K562 (cell line): ENCODE measurements around the gene TGFBR1. TPM values are rescaled to one million over a fixed set of nuclear protein-coding genes. Genes with fewer than 3 reads are reported as not detected.
A peak's percentile ranks its signal among the peaks of the same experiment; 100 is the strongest.

Experiments used
- CAMTA2 ChIP-seq: fragments of 250-450 bp; sonication (Bioruptor Pico); conservative IDR thresholded peaks from 2 replicates; pipeline ENCODE4 v1.5.1; 2022
- CHCHD3 ChIP-seq: fragments of 250-450 bp; sonication (Bioruptor Pico); IDR thresholded peaks from 2 replicates; pipeline ENCODE4 v2.1.2; 2022; ENCODE audit warnings: mild to moderate bottlenecking
- EGR1 ChIP-seq: fragments of 450-650 bp; conservative IDR thresholded peaks from 2 replicates; pipeline ENCODE4 v1.6.1; 2017; ENCODE audit warnings: mild to moderate bottlenecking
- ETS1 ChIP-seq: conservative IDR thresholded peaks from 2 replicates; pipeline ENCODE4 v1.6.1; 2011; ENCODE audit warnings: low read depth, mild to moderate bottlenecking, low read length; ENCODE audit not compliant: control insufficient read depth
- FOXP1 ChIP-seq: sonication (generic); formaldehyde crosslinking; IDR thresholded peaks from 2 replicates; pipeline ENCODE4 v1.8.0; 2022; ENCODE audit warnings: mild to moderate bottlenecking, missing genetic modification reagents
- HDAC2 ChIP-seq: fragments of 450-650 bp; IDR thresholded peaks from 2 replicates; pipeline ENCODE4 v1.6.1; 2016; ENCODE audit warnings: mild to moderate bottlenecking
- HNRNPLL ChIP-seq: fragments of 200-400 bp; formaldehyde crosslinking; IDR thresholded peaks from 2 replicates; pipeline ENCODE4 v1.6.1; 2017; ENCODE audit warnings: low read length, low read depth, mild to moderate bottlenecking; ENCODE audit not compliant: poor library complexity, severe bottlenecking
- ILK ChIP-seq: fragments of 450-650 bp; IDR thresholded peaks from 2 replicates; pipeline ENCODE4 v1.6.1; 2016; ENCODE audit warnings: missing genetic modification characterization, low read depth, mild to moderate bottlenecking, missing compliant biosample characterization, moderate library complexity, borderline replicate concordance
- MEIS2 ChIP-seq: fragments of 450-650 bp; IDR thresholded peaks from 2 replicates; pipeline ENCODE4 v1.6.1; 2014; ENCODE audit warnings: mild to moderate bottlenecking; ENCODE audit not compliant: partially characterized antibody
- NBN ChIP-seq: fragments of 450-650 bp; IDR thresholded peaks from 2 replicates; pipeline ENCODE4 v1.6.1; 2016; ENCODE audit warnings: low read depth, mild to moderate bottlenecking
- NFE2 ChIP-seq: IDR thresholded peaks from 2 replicates; pipeline ENCODE4 v1.6.1; 2014; ENCODE audit warnings: antibody characterized with exemption, low read depth
- NFYB ChIP-seq: IDR thresholded peaks from 2 replicates; pipeline ENCODE4 v1.6.1; 2011; ENCODE audit warnings: mild to moderate bottlenecking, moderate library complexity; ENCODE audit not compliant: insufficient read length; ENCODE audit errors: extremely low read depth
- POLR2A ChIP-seq: fragments of 450-650 bp; conservative IDR thresholded peaks from 2 replicates; pipeline ENCODE4 v1.6.1; 2016
- POLR3A ChIP-seq: IDR thresholded peaks from 2 replicates; pipeline ENCODE4 v1.6.1; 2011; ENCODE audit warnings: borderline replicate concordance, mild to moderate bottlenecking, moderate library complexity; ENCODE audit not compliant: insufficient read length, insufficient read depth; ENCODE audit errors: extremely low read depth
- SMARCA4 ChIP-seq: fragments of 450-650 bp; IDR thresholded peaks from 2 replicates; pipeline ENCODE4 v1.6.1; 2016
- SMARCB1 ChIP-seq: IDR thresholded peaks from 2 replicates; pipeline ENCODE4 v1.6.1; 2011; ENCODE audit warnings: improper control_type of control experiment, low read depth; ENCODE audit not compliant: insufficient read length
- STAT5A ChIP-seq: IDR thresholded peaks from 2 replicates; pipeline ENCODE4 v1.6.1; 2012; ENCODE audit warnings: low read length, inconsistent platforms, borderline replicate concordance
- TAF9B ChIP-seq: fragments of 450-650 bp; IDR thresholded peaks from 2 replicates; pipeline ENCODE4 v1.6.1; 2018; ENCODE audit warnings: mild to moderate bottlenecking; ENCODE audit not compliant: partially characterized antibody
- ZBTB1 ChIP-seq: sonication (generic); formaldehyde crosslinking; IDR thresholded peaks from 2 replicates; pipeline ENCODE4 v1.8.1; 2023; ENCODE audit warnings: missing genetic modification reagents, low read depth, mild to moderate bottlenecking, borderline replicate concordance
- ZNF24 ChIP-seq: fragments of 450-650 bp; IDR thresholded peaks from 2 replicates; pipeline ENCODE4 v1.6.1; 2016
- ZNF253 ChIP-seq: fragments of 250-450 bp; sonication (Bioruptor Pico); conservative IDR thresholded peaks from 2 replicates; pipeline ENCODE4 v1.6.1; 2021; ENCODE audit warnings: mild to moderate bottlenecking
- polyA plus RNA-seq, 8 experiments: library from polyadenylated mRNA; depleted of rRNA in 4 of 8; stranded (reverse) in 5 of 8; unstranded in 3 of 8; fragments of >200 nt; fragmentation: Nextera tagmentation in 2 of 8; fragmentation: Illumina TruSeq in 1 of 8; extraction: Ambion mirVana in 2 of 8; extraction: Trizol in 1 of 8; gene quantifications; 2 replicates each; pipeline versions ENCODE4 v1.2.1 to v1.2.3, GENCODE V29; 2011 to 2014; ENCODE audit warnings: inconsistent platforms in 1 of 8, missing spikeins in 1 of 8
- total RNA-seq, 7 experiments: library from RNA; depleted of rRNA in 6 of 7; stranded (reverse); fragments of >200 nt in 6 of 7; fragmentation: Illumina TruSeq in 2 of 7; extraction: Trizol in 2 of 7; gene quantifications; 2 replicates each; pipeline versions ENCODE4 v1.2.1 to v1.2.3, GENCODE V29; 2011 to 2021; ENCODE audit warnings: low replicate concordance in 1 of 7
- TF ChIP-seq, protein P1 (sequence below), 2 experiments: IDR thresholded peaks; 2 replicates each; pipeline ENCODE4 v1.6.1; 2012; ENCODE audit warnings: improper control_type of control experiment in 2 of 2, low read depth in 2 of 2, low read length in 2 of 2, borderline replicate concordance in 1 of 2
- TF ChIP-seq, protein P2 (sequence below): fragments of 250-450 bp; sonication (Bioruptor Pico); IDR thresholded peaks from 2 replicates; pipeline ENCODE4 v1.4.0; 2020
- TF ChIP-seq, protein P3 (sequence below): fragments of 250-450 bp; sonication (Bioruptor Pico); IDR thresholded peaks from 2 replicates; pipeline ENCODE4 v1.8.0; 2022; ENCODE audit warnings: moderate library complexity, mild to moderate bottlenecking, inconsistent platforms

The TGFBR1 gene
- total and polyA plus RNA-seq, 9 of the 15 experiments (the other 6 are each of a cell fraction or from before 2014, with no cell fraction given), result 15.5 to 62.4 (median 42.7) TPM

- TF ChIP-seq, protein P1, sequence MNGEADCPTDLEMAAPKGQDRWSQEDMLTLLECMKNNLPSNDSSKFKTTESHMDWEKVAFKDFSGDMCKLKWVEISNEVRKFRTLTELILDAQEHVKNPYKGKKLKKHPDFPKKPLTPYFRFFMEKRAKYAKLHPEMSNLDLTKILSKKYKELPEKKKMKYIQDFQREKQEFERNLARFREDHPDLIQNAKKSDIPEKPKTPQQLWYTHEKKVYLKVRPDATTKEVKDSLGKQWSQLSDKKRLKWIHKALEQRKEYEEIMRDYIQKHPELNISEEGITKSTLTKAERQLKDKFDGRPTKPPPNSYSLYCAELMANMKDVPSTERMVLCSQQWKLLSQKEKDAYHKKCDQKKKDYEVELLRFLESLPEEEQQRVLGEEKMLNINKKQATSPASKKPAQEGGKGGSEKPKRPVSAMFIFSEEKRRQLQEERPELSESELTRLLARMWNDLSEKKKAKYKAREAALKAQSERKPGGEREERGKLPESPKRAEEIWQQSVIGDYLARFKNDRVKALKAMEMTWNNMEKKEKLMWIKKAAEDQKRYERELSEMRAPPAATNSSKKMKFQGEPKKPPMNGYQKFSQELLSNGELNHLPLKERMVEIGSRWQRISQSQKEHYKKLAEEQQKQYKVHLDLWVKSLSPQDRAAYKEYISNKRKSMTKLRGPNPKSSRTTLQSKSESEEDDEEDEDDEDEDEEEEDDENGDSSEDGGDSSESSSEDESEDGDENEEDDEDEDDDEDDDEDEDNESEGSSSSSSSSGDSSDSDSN (IDR thresholded peaks at IDR 0.05; ENCODE audit: borderline replicate concordance in 1 of 2, low read depth in 2 of 2, low read length in 2 of 2), result peak in 1 of 2 experiments; percentile 16; a peak in 1 of 4 replicates
- TF ChIP-seq SMARCA4 (peak; percentile 41; the same call in 1 of the 2 replicates), ZBTB1 (no peak), POLR3A (no peak), ZNF253 (CRISPR knock-in tag) (no peak), MEIS2 (peak; percentile 19), NBN (peak; percentile 75), FOXP1 (CRISPR knock-in tag) (0 out of 2 replicates have a peak, but pooled peaks have one; percentile 19), CAMTA2 (CRISPR knock-in tag) (no peak), ILK (no peak), POLR2A (peak; percentile 74), HDAC2 (peak; percentile 60; the same call in 1 of the 2 replicates), HNRNPLL (peak; percentile 59), EGR1 (peak; percentile 21; the same call in 1 of the 2 replicates), NFE2 (no peak), SMARCB1 (no peak), NFYB (peak; percentile 25), ETS1 (0 out of 2 replicates have a peak, but pooled peaks have one; percentile 38), STAT5A (no peak), TAF9B (no peak), CHCHD3 (CRISPR knock-in tag) (no peak), ZNF24 (0 out of 2 replicates have a peak, but pooled peaks have one; percentile 15)
- TF ChIP-seq, protein P2, sequence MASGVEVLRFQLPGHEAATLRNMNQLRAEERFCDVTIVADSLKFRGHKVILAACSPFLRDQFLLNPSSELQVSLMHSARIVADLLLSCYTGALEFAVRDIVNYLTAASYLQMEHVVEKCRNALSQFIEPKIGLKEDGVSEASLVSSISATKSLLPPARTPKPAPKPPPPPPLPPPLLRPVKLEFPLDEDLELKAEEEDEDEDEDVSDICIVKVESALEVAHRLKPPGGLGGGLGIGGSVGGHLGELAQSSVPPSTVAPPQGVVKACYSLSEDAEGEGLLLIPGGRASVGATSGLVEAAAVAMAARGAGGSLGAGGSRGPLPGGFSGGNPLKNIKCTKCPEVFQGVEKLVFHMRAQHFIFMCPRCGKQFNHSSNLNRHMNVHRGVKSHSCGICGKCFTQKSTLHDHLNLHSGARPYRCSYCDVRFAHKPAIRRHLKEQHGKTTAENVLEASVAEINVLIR (CRISPR knock-in tag), result no peak
- TF ChIP-seq, protein P3, sequence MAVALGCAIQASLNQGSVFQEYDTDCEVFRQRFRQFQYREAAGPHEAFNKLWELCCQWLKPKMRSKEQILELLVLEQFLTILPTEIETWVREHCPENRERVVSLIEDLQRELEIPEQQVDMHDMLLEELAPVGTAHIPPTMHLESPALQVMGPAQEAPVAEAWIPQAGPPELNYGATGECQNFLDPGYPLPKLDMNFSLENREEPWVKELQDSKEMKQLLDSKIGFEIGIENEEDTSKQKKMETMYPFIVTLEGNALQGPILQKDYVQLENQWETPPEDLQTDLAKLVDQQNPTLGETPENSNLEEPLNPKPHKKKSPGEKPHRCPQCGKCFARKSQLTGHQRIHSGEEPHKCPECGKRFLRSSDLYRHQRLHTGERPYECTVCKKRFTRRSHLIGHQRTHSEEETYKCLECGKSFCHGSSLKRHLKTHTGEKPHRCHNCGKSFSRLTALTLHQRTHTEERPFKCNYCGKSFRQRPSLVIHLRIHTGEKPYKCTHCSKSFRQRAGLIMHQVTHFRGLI (CRISPR knock-in tag), result no peak
Measured at GRCh38 chr9:99104459-99105151, at the start of gene TGFBR1 (continued).
